Muscle of leg (tissue), 11 donors: Measurements from ENCODE around the gene LAMC2. TPM values are rescaled to one million over a fixed set of nuclear protein-coding genes. Genes with fewer than 3 reads are reported as not detected.

ENCODE experiments used
- DNase-seq: peaks from one replicate; pipeline ENCODE4 v3.0.0; 2013
- H3K27ac ChIP-seq: one replicate; pipeline ENCODE4 v1.5.1; 2013; ENCODE audit warnings: mild to moderate bottlenecking, low read length, control low read depth
- H3K27me3 ChIP-seq: one replicate; pipeline ENCODE4 v1.6.1; 2013; ENCODE audit warnings: low read length; ENCODE audit not compliant: control insufficient read depth, insufficient read depth
- H3K36me3 ChIP-seq: one replicate; pipeline ENCODE4 v1.6.1; 2013; ENCODE audit warnings: low read length; ENCODE audit not compliant: control insufficient read depth, insufficient read depth
- H3K4me1 ChIP-seq: one replicate; pipeline ENCODE4 v1.6.1; 2013; ENCODE audit warnings: low read length; ENCODE audit not compliant: control insufficient read depth, insufficient read depth
- H3K4me3 ChIP-seq: one replicate; pipeline ENCODE4 v1.5.1; 2013; ENCODE audit warnings: low read length, control low read depth
- H3K9me3 ChIP-seq: replicated peaks from 2 replicates; pipeline ENCODE4 v1.6.1; 2013; ENCODE audit warnings: low read depth, low read length; ENCODE audit not compliant: control insufficient read depth
- WGBS: methylation state at CpG from one replicate; pipeline ENCODE4 v1.1.5; 2013; ENCODE audit warnings: missing lambda C conversion rate; ENCODE audit not compliant: insufficient coverage; 5-methylcytosine and 5-hydroxymethylcytosine counted together
- polyA plus RNA-seq, 8 donors: library from polyadenylated mRNA; unstranded; fragments of 120-200 nt; gene quantifications; one replicate each; pipeline versions ENCODE4 v1.2.1 to v1.2.3, GENCODE V29; 2013; ENCODE audit warnings: inconsistent platforms in 1 of 8, low replicate concordance in 1 of 8; ENCODE audit not compliant: insufficient read length in 8 of 8, insufficient read depth in 1 of 8
- total RNA-seq: library from RNA; stranded (reverse); fragments of 120-200 nt; gene quantifications from one replicate; pipeline ENCODE4 v1.2.4, GENCODE V29; 2013

The LAMC2 gene
- total and polyA plus RNA-seq, 9 donors, result 0.71 to 6.0 (median 2.7) TPM

- H3K27ac ChIP-seq, result no peak overlapping the region
- H3K4me3 ChIP-seq, result no peak overlapping the region
- no peak for DNase-seq
- no peaks in the 10 kb centered on the region for H3K36me3 ChIP-seq
- WGBS, result no CpG with 5 or more reads among the region's 2 CpGs
- no peaks in the 10 kb centered on the region for H3K4me1 ChIP-seq
- no peaks in the 10 kb centered on the region for H3K9me3 ChIP-seq
- H3K27me3 ChIP-seq, result no peaks in the 10 kb centered on the region
These were observed 19.6 kb upstream of the LAMC2 start for GRCh38 chr1:183166454-183166853.

GRCh38 chr1:183167676-183168075 lies 18.4 kb upstream of the LAMC2 start:
- Histone ChIP-seq H3K9me3 (no peaks in the 10 kb centered on the region), H3K36me3 (no peaks in the 10 kb centered on the region), H3K27ac (no peak overlapping the region), H3K4me3 (no peak overlapping the region), H3K27me3 (no peaks in the 10 kb centered on the region), H3K4me1 (no peaks in the 10 kb centered on the region)
- DNase-seq, result no peak
- WGBS, result no CpG with 5 or more reads among the region's 1 CpG

- no peaks in the 10 kb centered on the region for H3K4me1 ChIP-seq
- no peak overlapping the region for H3K4me3 ChIP-seq
- no peak overlapping the region for H3K27ac ChIP-seq
- H3K36me3 ChIP-seq, result no peaks in the 10 kb centered on the region
- WGBS, result 100% methylated on average over 1 of the region's 3 CpGs
- H3K27me3 ChIP-seq, result no peaks in the 10 kb centered on the region
- DNase-seq, result no peak
- H3K9me3 ChIP-seq, result no peaks in the 10 kb centered on the region
These were observed 17.8 kb upstream of the LAMC2 start for GRCh38 chr1:183168308-183168707.

- Histone ChIP-seq H3K4me1 (no peaks in the 10 kb centered on the region), H3K27ac (peak overlapping the region; percentile 45), H3K27me3 (no peaks in the 10 kb centered on the region), H3K36me3 (no peaks in the 10 kb centered on the region), H3K4me3 (no peak overlapping the region), H3K9me3 (no peaks in the 10 kb centered on the region)
- no CpG with 5 or more reads among the region's 2 CpGs for whole genome bisulfite sequencing
- DNase-seq, result peak; percentile 48
These were observed 12.2 kb upstream of the LAMC2 start for GRCh38 chr1:183173828-183174227.

DNA sequence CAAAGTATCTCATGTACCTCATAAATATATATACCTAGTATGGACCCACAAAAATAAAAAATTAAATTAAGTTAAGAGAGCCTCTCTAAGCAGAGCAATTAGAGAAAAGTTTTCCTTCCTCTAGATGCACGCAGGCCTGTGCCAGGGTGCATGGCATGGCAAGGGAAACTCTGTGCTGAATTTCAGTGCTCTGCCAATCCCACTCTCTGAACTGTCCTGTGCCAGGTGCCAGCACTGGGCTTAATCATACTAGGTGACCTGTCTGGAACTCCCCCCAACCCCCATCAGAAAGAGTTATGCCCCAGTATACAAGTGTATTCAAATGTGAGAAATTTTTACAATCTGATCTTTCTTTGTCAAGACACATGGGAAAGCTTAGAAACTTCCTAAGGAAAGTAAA lies 10.4 kb upstream of the LAMC2 start:
- Histone ChIP-seq H3K36me3 (no peaks in the 10 kb centered on the region), H3K4me3 (no peak overlapping the region), H3K27me3 (no peaks in the 10 kb centered on the region), H3K4me1 (peaks cover 12% of the 10 kb centered on the region), H3K9me3 (no peaks in the 10 kb centered on the region), H3K27ac (no peak overlapping the region)
- WGBS, result no CpG with 5 or more reads among the region's 1 CpG
- DNase-seq, result peak; percentile 41

DNA sequence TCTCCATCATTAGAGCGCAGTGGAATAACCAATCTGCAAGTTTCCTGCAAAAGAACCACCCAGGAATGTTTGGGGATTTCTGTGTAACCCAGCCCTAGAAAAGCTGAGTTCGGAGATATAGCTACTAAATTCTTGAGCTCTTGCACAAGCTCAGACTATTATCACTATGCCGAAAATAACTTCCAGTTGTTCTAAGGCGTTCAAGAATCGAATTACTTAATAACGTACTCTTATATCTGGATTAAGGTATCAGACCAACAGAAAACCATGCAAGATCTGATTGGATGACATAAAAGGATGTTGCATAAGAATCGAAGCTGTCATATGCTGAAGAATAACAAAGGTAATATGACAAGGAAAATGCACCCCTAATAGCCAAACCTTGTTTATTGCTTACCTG lies 7.5 kb upstream of the LAMC2 start:
- no CpG with 5 or more reads among the region's 7 CpGs for WGBS
- no peaks in the 10 kb centered on the region for H3K9me3 ChIP-seq
- no peaks in the 10 kb centered on the region for H3K27me3 ChIP-seq
- no peak overlapping the region for H3K27ac ChIP-seq
- H3K4me1 ChIP-seq, result peaks cover 21% of the 10 kb centered on the region
- peak; percentile 43 for DNase-seq
- H3K36me3 ChIP-seq, result no peaks in the 10 kb centered on the region
- no peak overlapping the region for H3K4me3 ChIP-seq

DNA sequence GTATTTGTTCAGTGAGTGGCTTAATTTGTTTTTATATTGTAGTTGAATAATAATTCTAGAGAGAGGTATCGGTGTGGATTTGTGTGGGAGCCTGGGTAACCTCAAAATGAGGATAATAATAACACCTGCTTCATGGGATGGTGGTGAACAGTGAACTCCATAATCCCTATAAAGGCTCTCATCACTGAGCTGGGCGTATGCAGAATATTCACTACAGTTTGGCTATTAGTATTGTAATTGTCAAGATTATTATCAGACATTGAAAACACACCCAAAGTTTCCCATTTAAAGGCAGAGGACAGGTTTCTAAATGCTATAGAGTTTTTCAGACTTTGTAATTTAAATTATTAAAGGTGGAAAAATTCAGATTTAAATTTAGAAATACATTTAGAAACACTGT lies 7.0 kb upstream of the LAMC2 start:
- WGBS, result no CpG with 5 or more reads among the region's 2 CpGs
- no peaks in the 10 kb centered on the region for H3K36me3 ChIP-seq
- no peak overlapping the region for H3K27ac ChIP-seq
- H3K9me3 ChIP-seq, result no peaks in the 10 kb centered on the region
- no peaks in the 10 kb centered on the region for H3K27me3 ChIP-seq
- no peak for DNase-seq
- H3K4me3 ChIP-seq, result no peak overlapping the region
- H3K4me1 ChIP-seq, result peaks cover 21% of the 10 kb centered on the region

- H3K4me3 ChIP-seq, result no peak overlapping the region
- H3K27ac ChIP-seq, result peak overlapping the region; percentile 77
- 13% methylated on average over 2 of the region's 3 CpGs for WGBS
- peaks cover 21% of the 10 kb centered on the region for H3K4me1 ChIP-seq
- DNase-seq, result peak; percentile 94
- no peaks in the 10 kb centered on the region for H3K36me3 ChIP-seq
- no peaks in the 10 kb centered on the region for H3K9me3 ChIP-seq
- H3K27me3 ChIP-seq, result no peaks in the 10 kb centered on the region
These were observed 5.8 kb upstream of the LAMC2 start for GRCh38 chr1:183180218-183180617.

- H3K4me1 ChIP-seq, result peaks cover 22% of the 10 kb centered on the region
- H3K36me3 ChIP-seq, result no peaks in the 10 kb centered on the region
- H3K4me3 ChIP-seq, result no peak overlapping the region
- H3K27me3 ChIP-seq, result peaks cover under 1% of the 10 kb centered on the region
- peak overlapping the region; percentile 77 for H3K27ac ChIP-seq
- H3K9me3 ChIP-seq, result no peaks in the 10 kb centered on the region
- whole genome bisulfite sequencing, result no CpG with 5 or more reads among the region's 3 CpGs
- peak; percentile 84 for DNase-seq
These were observed 5.4 kb upstream of the LAMC2 start for GRCh38 chr1:183180634-183181056.

GRCh38 chr1:183186841-183187240 lies 777 bp downstream of the LAMC2 start:
- no peak for DNase-seq
- no peaks in the 10 kb centered on the region for H3K9me3 ChIP-seq
- H3K36me3 ChIP-seq, result no peaks in the 10 kb centered on the region
- peaks cover 8% of the 10 kb centered on the region for H3K27me3 ChIP-seq
- peaks cover 15% of the 10 kb centered on the region for H3K4me1 ChIP-seq
- WGBS, result no CpG with 5 or more reads among the region's 4 CpGs
- H3K27ac ChIP-seq, result no peak overlapping the region
- H3K4me3 ChIP-seq, result no peak overlapping the region

- Histone ChIP-seq H3K4me1 (peaks cover 15% of the 10 kb centered on the region), H3K4me3 (no peak overlapping the region), H3K27ac (no peak overlapping the region), H3K36me3 (no peaks in the 10 kb centered on the region), H3K27me3 (peaks cover 8% of the 10 kb centered on the region), H3K9me3 (no peaks in the 10 kb centered on the region)
- 0% methylated on average over 1 of the region's 1 CpG for WGBS
- DNase-seq, result peak; percentile 75
These were observed 2.2 kb downstream of the LAMC2 start for GRCh38 chr1:183188240-183188639.
